IMR-90 (cell line): Measurements from ENCODE around the gene EIF3CL. TPM values are rescaled to one million over a fixed set of nuclear protein-coding genes. Genes with fewer than 3 reads are reported as not detected.
"Not testable (repeated sequence)": the region's sequence is repeated elsewhere in the genome, so short reads cannot be mapped to it uniquely, and the experiment has no call there.

Experiments
- ATAC-seq: fragments of 200-7000 bp; cut with Tn5 transposase; 2 replicates; pipeline ENCODE4 v1.9.1; 2020; ENCODE audit warnings: low read depth, mild to moderate bottlenecking, moderate library complexity
- BruUV-seq: library from RNA; stranded (reverse); fragments of 400-500 nt; replicated peaks from 2 replicates; lab custom pipeline; 2021; lab: Mats Ljungman, UMichigan
- CTCF ChIA-PET: fragments of 300-600 bp; formaldehyde crosslinking; extraction: SDS; loops from one replicate; lab custom pipeline; 2021; ENCODE audit warnings: antibody characterized with exemption; lab: Yijun Ruan, JAX
- POLR2A ChIA-PET: fragments of 300-600 bp; sonication (Branson Sonifier 250); formaldehyde crosslinking; loops from one replicate; lab custom pipeline; 2022; ENCODE audit warnings: antibody characterized with exemption; ENCODE audit not compliant: unreplicated experiment; lab: Charles Lee
- DNase-seq: peaks from one replicate; pipeline ENCODE4 v3.0.0; 2013
- H2AFZ ChIP-seq: replicated peaks from 2 replicates; pipeline ENCODE3; 2013; ENCODE audit warnings: low read length, mild to moderate bottlenecking; ENCODE audit not compliant: poor library complexity
- H2AK5ac ChIP-seq: 2 replicates; pipeline ENCODE4 v1.6.1; 2013; ENCODE audit warnings: low read depth, low read length, inconsistent platforms
- H2AK9ac ChIP-seq: replicated peaks from 2 replicates; pipeline ENCODE3; 2013; ENCODE audit warnings: mild to moderate bottlenecking, low read depth, low read length, moderate library complexity; ENCODE audit not compliant: poor library complexity
- H2BK120ac ChIP-seq: 2 replicates; pipeline ENCODE4 v1.6.1; 2013; ENCODE audit warnings: low read depth, low read length, inconsistent platforms
- H2BK15ac ChIP-seq: 3 replicates; pipeline ENCODE4 v1.6.1; 2013; ENCODE audit warnings: low read depth, low read length, inconsistent platforms
- H2BK20ac ChIP-seq: 2 replicates; pipeline ENCODE4 v1.6.1; 2013; ENCODE audit warnings: low read depth, mild to moderate bottlenecking, inconsistent platforms, low read length, moderate library complexity
- H2BK5ac ChIP-seq: 2 replicates; pipeline ENCODE4 v1.6.1; 2013; ENCODE audit warnings: mild to moderate bottlenecking, low read depth, low read length, inconsistent platforms; ENCODE audit not compliant: poor library complexity, severe bottlenecking
- H3K14ac ChIP-seq: replicated peaks from 2 replicates; pipeline ENCODE4 v1.6.1; 2013; ENCODE audit warnings: low read depth, low read length, inconsistent platforms
- H3K18ac ChIP-seq: 2 replicates; pipeline ENCODE4 v1.6.1; 2013; ENCODE audit warnings: low read depth, low read length, control low read depth
- H3K23ac ChIP-seq: 2 replicates; pipeline ENCODE4 v1.6.1; 2013; ENCODE audit warnings: low read depth, low read length, inconsistent platforms
- H3K27ac ChIP-seq: 2 replicates; pipeline ENCODE4 v1.5.1; 2013; ENCODE audit warnings: mild to moderate bottlenecking, control low read depth, low read length; ENCODE audit not compliant: insufficient read depth
- H3K27me3 ChIP-seq: 2 replicates; pipeline ENCODE4 v1.6.1; 2013; ENCODE audit warnings: low read length; ENCODE audit not compliant: control insufficient read depth, insufficient read depth
- H3K36me3 ChIP-seq: 2 replicates; pipeline ENCODE4 v1.6.1; 2013; ENCODE audit warnings: low read length, mixed read lengths; ENCODE audit not compliant: control insufficient read depth, insufficient read depth
- H3K4ac ChIP-seq: 2 replicates; pipeline ENCODE4 v1.6.1; 2013; ENCODE audit warnings: low read depth, low read length, inconsistent platforms
- H3K4me1 ChIP-seq: 2 replicates; pipeline ENCODE4 v1.6.1; 2013; ENCODE audit warnings: low read length, mixed read lengths; ENCODE audit not compliant: control insufficient read depth, insufficient read depth
- H3K4me2 ChIP-seq: 2 replicates; pipeline ENCODE4 v1.6.1; 2013; ENCODE audit warnings: low read depth, mild to moderate bottlenecking, control low read depth, low read length, moderate library complexity
- H3K4me3 ChIP-seq: 2 replicates; pipeline ENCODE4 v1.5.1; 2013; ENCODE audit warnings: low read depth, mild to moderate bottlenecking, control low read depth, low read length, moderate library complexity; ENCODE audit not compliant: insufficient read depth
- H3K56ac ChIP-seq: 2 replicates; pipeline ENCODE4 v1.6.1; 2013; ENCODE audit warnings: low read length, inconsistent platforms; ENCODE audit not compliant: insufficient read depth; ENCODE audit errors: extremely low read depth
- H3K79me1 ChIP-seq, 2 experiments: 2 replicates each; pipeline ENCODE4 v1.6.1; 2013; ENCODE audit warnings: low read length in 2 of 2, inconsistent platforms in 1 of 2, low read depth in 1 of 2
- H3K9ac ChIP-seq: 2 replicates; pipeline ENCODE4 v1.6.1; 2013; ENCODE audit warnings: low read depth, low read length, control low read depth
- H3K9me1 ChIP-seq: 2 replicates; pipeline ENCODE4 v1.6.1; 2013; ENCODE audit warnings: low read length, inconsistent platforms; ENCODE audit not compliant: insufficient read depth
- H3K9me3 ChIP-seq: 2 replicates; pipeline ENCODE4 v1.6.1; 2013; ENCODE audit warnings: low read length; ENCODE audit not compliant: control insufficient read depth, insufficient read depth
- H4K20me1 ChIP-seq: 2 replicates; pipeline ENCODE4 v1.6.1; 2013; ENCODE audit warnings: low read length, inconsistent platforms; ENCODE audit not compliant: insufficient read depth
- H4K5ac ChIP-seq: 2 replicates; pipeline ENCODE4 v1.6.1; 2013; ENCODE audit warnings: mild to moderate bottlenecking, low read depth, low read length, control low read depth
- H4K8ac ChIP-seq, 2 experiments: 2 replicates each; pipeline ENCODE4 v1.6.1; 2013; ENCODE audit warnings: low read depth in 2 of 2, low read length in 2 of 2, control low read depth in 1 of 2, inconsistent platforms in 1 of 2
- H4K91ac ChIP-seq: 2 replicates; pipeline ENCODE4 v1.6.1; 2013; ENCODE audit warnings: low read depth, low read length, inconsistent platforms; ENCODE audit not compliant: insufficient read depth
- WGBS, 2 experiments: methylation state at CpG; one replicate each; pipeline versions ENCODE4 v1.1.5 to v1.1.7; 2013; ENCODE audit warnings: missing lambda C conversion rate in 2 of 2; ENCODE audit not compliant: insufficient read length in 1 of 2; ENCODE audit errors: extremely low coverage in 2 of 2; 5-methylcytosine and 5-hydroxymethylcytosine counted together
- dilution Hi-C: fragments of 300-500 bp; cut with HindIII; formaldehyde crosslinking; loops from one replicate; pipeline ENCODE4 v1.14.3; 2018; ENCODE audit warnings: low sequenced_read_pairs; ENCODE audit not compliant: unreplicated experiment
- in situ Hi-C: fragments of 300-500 bp; cut with MboI; formaldehyde crosslinking; loops from 3 replicates; pipeline ENCODE4 v1.14.3; 2019; ENCODE audit warnings: low sequenced_read_pairs, inconsistent platforms, mixed read lengths
- intact Hi-C: fragments of 100-400 bp; cut with micrococcal nuclease; formaldehyde crosslinking; loops from 2 replicates; pipeline ENCODE4 v1.10.0; 2022
- polyA plus RNA-seq, 3 experiments: library from polyadenylated mRNA; depleted of rRNA; stranded (reverse); fragments of >200 nt; gene quantifications; 2 replicates each; pipeline ENCODE4 v1.2.3, GENCODE V29; 2012; ENCODE audit warnings: low replicate concordance in 1 of 3
- total RNA-seq: library from RNA; depleted of rRNA; stranded (reverse); fragments of >200 nt; gene quantifications from 2 replicates; pipeline ENCODE4 v1.2.3, GENCODE V29; 2012

Gene EIF3CL
- total and polyA plus RNA-seq, 2 of the 4 experiments (the other 2 are of a cell fraction): 143 to 180 TPM

DNA sequence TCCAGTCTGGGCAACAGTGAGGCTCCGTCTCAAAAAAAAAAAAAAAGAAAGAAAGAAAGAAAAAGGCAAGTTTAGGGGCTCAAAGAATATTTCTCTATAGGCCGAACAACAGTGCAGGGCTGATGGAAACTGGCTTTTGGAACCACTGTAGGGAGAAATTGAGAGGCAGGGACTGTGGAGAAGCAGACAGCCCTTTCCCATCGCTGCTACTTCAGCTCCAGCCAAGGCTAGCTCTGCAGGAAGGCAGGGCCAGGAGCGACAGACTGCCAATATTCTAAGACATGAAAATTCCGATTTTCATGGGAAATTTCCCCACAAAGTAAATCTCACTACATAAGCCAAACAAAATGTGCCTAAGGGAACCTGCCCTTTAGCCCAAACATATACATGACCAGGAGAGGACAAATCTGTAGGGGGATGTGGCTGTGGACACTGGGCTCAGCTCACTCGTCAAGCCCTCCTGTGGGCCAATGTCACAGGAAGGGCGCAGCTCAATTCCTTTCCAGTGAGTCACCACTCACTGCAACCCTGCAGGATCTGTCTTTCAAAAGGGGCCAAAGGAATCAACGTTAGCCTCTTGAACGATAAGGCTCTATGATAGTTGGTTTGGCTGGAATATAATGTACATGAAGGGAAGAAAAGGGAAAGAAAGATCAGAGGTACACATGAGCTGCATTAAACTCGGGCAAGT is 21.3 kb downstream of the EIF3CL start:
- H3K4me2 ChIP-seq, H2AFZ ChIP-seq, H3K9ac ChIP-seq, H3K14ac ChIP-seq, H4K5ac ChIP-seq, DNase-seq, dilution Hi-C loops, H3K27me3 ChIP-seq, H2BK15ac ChIP-seq, H3K23ac ChIP-seq, H3K4me1 ChIP-seq, H2BK120ac ChIP-seq, H4K91ac ChIP-seq, POLR2A ChIA-PET, H3K36me3 ChIP-seq, H2BK20ac ChIP-seq, H2AK9ac ChIP-seq, H3K9me3 ChIP-seq, H4K8ac ChIP-seq, H2AK5ac ChIP-seq, in situ Hi-C loops, H2BK5ac ChIP-seq, H3K56ac ChIP-seq, BruUV-seq, H3K4ac ChIP-seq, H4K20me1 ChIP-seq, H3K9me1 ChIP-seq, intact Hi-C loops, H3K4me3 ChIP-seq, H3K18ac ChIP-seq, CTCF ChIA-PET, H3K27ac ChIP-seq, H3K79me1 ChIP-seq: not testable (repeated sequence)
- no CpG with 5 or more reads among the region's 10 CpGs for WGBS, 2 experiments
- peak; percentile 62 for ATAC-seq

DNA sequence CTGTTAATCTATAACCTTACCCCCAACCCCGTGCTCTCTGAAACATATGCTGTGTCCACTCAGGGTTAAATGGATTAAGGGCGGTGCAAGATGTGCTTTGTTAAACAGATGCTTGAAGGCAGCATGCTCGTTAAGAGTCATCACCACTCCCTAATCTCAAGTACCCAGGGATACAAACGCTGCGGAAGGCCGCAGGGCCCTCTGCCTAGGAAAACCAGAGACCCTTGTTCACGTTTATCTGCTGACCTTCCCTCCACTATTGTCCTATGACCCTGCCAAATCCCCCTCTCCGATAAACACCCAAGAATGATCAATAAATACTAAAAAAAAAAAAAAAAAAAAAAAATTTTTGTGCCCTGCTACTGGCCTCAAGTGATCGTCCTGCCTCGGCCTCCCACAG is 25.8 kb downstream of the EIF3CL start:
- CTCF ChIA-PET, H2AK9ac ChIP-seq, in situ Hi-C loops, H4K91ac ChIP-seq, H3K36me3 ChIP-seq, H2BK5ac ChIP-seq, H4K5ac ChIP-seq, DNase-seq, H3K23ac ChIP-seq, H2AK5ac ChIP-seq, H2BK15ac ChIP-seq, H3K4me1 ChIP-seq, H3K4me2 ChIP-seq, H3K27me3 ChIP-seq, H3K79me1 ChIP-seq, H3K9me3 ChIP-seq, intact Hi-C loops, H2BK120ac ChIP-seq, H3K9me1 ChIP-seq, dilution Hi-C loops, H2BK20ac ChIP-seq, ATAC-seq, H3K4me3 ChIP-seq, POLR2A ChIA-PET, H3K56ac ChIP-seq, H4K8ac ChIP-seq, H2AFZ ChIP-seq, H3K14ac ChIP-seq, H3K18ac ChIP-seq, BruUV-seq, H3K27ac ChIP-seq, H3K9ac ChIP-seq, H4K20me1 ChIP-seq, H3K4ac ChIP-seq: not testable (repeated sequence)
- no CpG with 5 or more reads among the region's 10 CpGs for WGBS, 2 experiments
